Right atrium auricular region (tissue), 2 donors: ENCODE measurements around the gene LZTS3. TPM values are rescaled to one million over a fixed set of nuclear protein-coding genes. Genes with fewer than 3 reads are reported as not detected.
"Not testable (repeated sequence)": the region's sequence is repeated elsewhere in the genome, so short reads cannot be mapped to it uniquely, and the experiment has no call there.

Source experiments
- DNase-seq: peaks from one replicate; pipeline ENCODE4 v3.0.0-alpha.2; 2019; ENCODE audit warnings: low spot score
- H3K27ac ChIP-seq, 2 donors: fragments of 200-600 bp; sonication (generic); 1 replicate in 1 of 2; 2 replicates in 1 of 2; pipeline ENCODE4 v1.5.1; 2016 to 2019
- H3K27me3 ChIP-seq, 2 donors: fragments of 200-600 bp; sonication (generic); one replicate each; pipeline versions ENCODE4 v1.5.1 to v1.6.0; 2017 to 2019
- H3K36me3 ChIP-seq: fragments of 200-600 bp; sonication (generic); one replicate; pipeline ENCODE4 v1.5.1; 2016
- H3K4me1 ChIP-seq, 2 donors: fragments of 200-600 bp; sonication (generic); one replicate each; pipeline versions ENCODE4 v1.5.1 to v1.6.0; 2017 to 2019
- H3K4me3 ChIP-seq, 2 donors: fragments of 200-600 bp; sonication (generic); 1 replicate in 1 of 2; 2 replicates in 1 of 2; pipeline ENCODE4 v1.5.1; 2017 to 2019; ENCODE audit warnings: mild to moderate bottlenecking in 1 of 2, moderate library complexity in 1 of 2
- H3K9me3 ChIP-seq, 2 donors: fragments of 200-600 bp; sonication (generic); one replicate each; pipeline ENCODE4 v1.5.1; 2019
- total RNA-seq, 2 donors: library from RNA; depleted of rRNA; stranded (reverse); fragments of >200 nt; gene quantifications; one replicate each; pipeline ENCODE4 v1.1.0, GENCODE V29; 2016
- TF ChIP-seq, protein P1 (sequence below), 2 donors: fragments of 200-600 bp; sonication (generic); IDR thresholded peaks; one replicate each; pipeline ENCODE4 v1.5.1; 2019; ENCODE audit warnings: antibody characterized with exemption in 2 of 2

Gene LZTS3
- total RNA-seq, 2 donors from 2014 or later: 18.9 to 25.9 TPM

DNA sequence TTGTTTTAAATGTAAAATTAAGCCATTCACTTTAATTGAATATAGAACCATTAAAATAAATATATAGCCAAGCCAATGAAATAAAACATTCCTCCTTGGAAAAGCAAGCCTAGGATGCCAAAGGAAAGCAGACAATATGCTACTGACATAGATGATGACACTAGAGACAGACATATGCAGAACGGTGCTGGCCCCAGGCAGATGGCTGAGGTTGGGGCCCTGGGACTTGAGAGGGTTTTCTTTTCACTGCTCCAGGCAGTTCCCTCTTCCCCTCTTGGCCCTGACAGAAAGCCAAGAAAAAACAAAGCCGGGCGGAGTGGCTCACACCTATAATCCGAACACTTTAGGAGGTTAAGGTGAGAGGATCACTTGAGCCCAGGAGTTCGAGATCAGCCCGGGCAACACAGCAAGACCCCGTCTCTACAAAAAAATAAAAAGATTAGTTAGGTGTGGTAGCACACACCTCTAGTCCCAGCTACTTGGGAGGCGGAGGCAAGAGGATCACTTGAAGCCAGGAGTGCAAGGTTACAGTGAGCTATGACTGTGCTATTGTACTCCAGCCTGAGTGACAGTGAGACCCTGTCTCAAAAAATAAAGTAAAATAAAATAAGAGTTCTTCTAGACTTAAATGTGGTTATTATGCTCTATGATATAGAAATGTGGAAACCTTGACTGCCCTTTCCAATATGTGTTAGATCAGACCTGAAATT lies 44.9 kb downstream of the LZTS3 start:
- TF ChIP-seq, protein P1, sequence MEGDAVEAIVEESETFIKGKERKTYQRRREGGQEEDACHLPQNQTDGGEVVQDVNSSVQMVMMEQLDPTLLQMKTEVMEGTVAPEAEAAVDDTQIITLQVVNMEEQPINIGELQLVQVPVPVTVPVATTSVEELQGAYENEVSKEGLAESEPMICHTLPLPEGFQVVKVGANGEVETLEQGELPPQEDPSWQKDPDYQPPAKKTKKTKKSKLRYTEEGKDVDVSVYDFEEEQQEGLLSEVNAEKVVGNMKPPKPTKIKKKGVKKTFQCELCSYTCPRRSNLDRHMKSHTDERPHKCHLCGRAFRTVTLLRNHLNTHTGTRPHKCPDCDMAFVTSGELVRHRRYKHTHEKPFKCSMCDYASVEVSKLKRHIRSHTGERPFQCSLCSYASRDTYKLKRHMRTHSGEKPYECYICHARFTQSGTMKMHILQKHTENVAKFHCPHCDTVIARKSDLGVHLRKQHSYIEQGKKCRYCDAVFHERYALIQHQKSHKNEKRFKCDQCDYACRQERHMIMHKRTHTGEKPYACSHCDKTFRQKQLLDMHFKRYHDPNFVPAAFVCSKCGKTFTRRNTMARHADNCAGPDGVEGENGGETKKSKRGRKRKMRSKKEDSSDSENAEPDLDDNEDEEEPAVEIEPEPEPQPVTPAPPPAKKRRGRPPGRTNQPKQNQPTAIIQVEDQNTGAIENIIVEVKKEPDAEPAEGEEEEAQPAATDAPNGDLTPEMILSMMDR (IDR thresholded peaks at IDR 0.05): no peak
- DNase-seq: no peak
- Histone ChIP-seq H3K4me3 (no peak overlapping the region), H3K27ac (no peak overlapping the region), H3K9me3 (no peaks in the 10 kb centered on the region), H3K4me1 (peaks cover 0 to 19% of the 10 kb centered on the region in 2 donors), H3K27me3 (no peaks in the 10 kb centered on the region), H3K36me3 (no peaks in the 10 kb centered on the region)

- Histone ChIP-seq H3K27ac (no peak overlapping the region), H3K4me1 (peaks cover 0 to 20% of the 10 kb centered on the region in 2 donors), H3K27me3 (no peaks in the 10 kb centered on the region), H3K4me3 (no peak overlapping the region), H3K36me3 (peaks cover 18% of the 10 kb centered on the region), H3K9me3 (no peaks in the 10 kb centered on the region)
- DNase-seq: no peak
- TF ChIP-seq, protein P1 (IDR thresholded peaks at IDR 0.05): no peak
These were observed 46.9 kb downstream of the LZTS3 start for GRCh38 chr20:3126527-3126859.

- H3K27ac ChIP-seq, H3K4me3 ChIP-seq, H3K9me3 ChIP-seq, H3K27me3 ChIP-seq, DNase-seq: not testable (repeated sequence)
- Histone ChIP-seq H3K4me1 (peaks cover 0 to 20% of the 10 kb centered on the region in 2 donors), H3K36me3 (peaks cover 23% of the 10 kb centered on the region)
These were observed 47.4 kb downstream of the LZTS3 start for GRCh38 chr20:3125776-3126526.

GRCh38 chr20:3124773-3125560 lies 48.4 kb downstream of the LZTS3 start:
- H3K36me3 ChIP-seq: peaks cover 27% of the 10 kb centered on the region
- H3K9me3 ChIP-seq, H3K27me3 ChIP-seq, H3K4me3 ChIP-seq, H3K27ac ChIP-seq, DNase-seq: not testable (repeated sequence)
- peaks cover 0 to 20% of the 10 kb centered on the region in 2 donors for H3K4me1 ChIP-seq

DNA sequence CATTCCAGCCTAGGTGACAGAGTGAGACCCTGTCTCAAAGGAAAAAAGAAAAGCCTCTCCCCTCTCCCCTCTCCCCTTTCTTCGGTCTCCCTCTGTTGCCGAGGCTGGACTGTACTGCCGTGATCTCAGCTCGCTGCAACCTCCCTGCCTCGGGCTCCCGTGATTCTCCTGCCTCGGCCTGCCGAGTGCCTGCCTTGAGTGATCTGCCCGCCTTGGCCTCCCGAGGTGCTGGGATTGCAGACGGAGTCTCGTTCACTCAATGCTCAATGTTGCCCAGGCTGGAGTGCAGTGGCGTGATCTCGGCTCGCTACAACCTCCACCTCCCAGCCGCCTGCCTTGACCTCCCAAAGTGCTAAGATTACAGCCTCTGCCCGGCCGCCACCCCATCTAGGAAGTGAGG lies 49.2 kb downstream of the LZTS3 start:
- not testable (repeated sequence) for H3K27ac ChIP-seq, H3K9me3 ChIP-seq
- H3K36me3 ChIP-seq: peaks cover 27% of the 10 kb centered on the region

GRCh38 chr20:3123542-3123941 lies 49.8 kb downstream of the LZTS3 start:
- Histone ChIP-seq H3K27me3 (no peaks in the 10 kb centered on the region), H3K4me3 (no peak overlapping the region), H3K36me3 (peaks cover 27% of the 10 kb centered on the region), H3K4me1 (peaks cover 0 to 13% of the 10 kb centered on the region in 2 donors), H3K9me3 (no peaks in the 10 kb centered on the region), H3K27ac (no peak overlapping the region)
- TF ChIP-seq, protein P1 (IDR thresholded peaks at IDR 0.05): no peak
- no peak for DNase-seq

More for the DNA sequence above, 49.2 kb downstream of the LZTS3 start:
- H3K4me3 ChIP-seq, DNase-seq, H3K27me3 ChIP-seq: not testable (repeated sequence)
- peaks cover 0 to 19% of the 10 kb centered on the region in 2 donors for H3K4me1 ChIP-seq
